Aorta (tissue), 5 donors: ENCODE results near the gene GORASP1. TPM values are rescaled to one million over a fixed set of nuclear protein-coding genes. Genes with fewer than 3 reads are reported as not detected.
"Not testable (repeated sequence)": the region's sequence is repeated elsewhere in the genome, so short reads cannot be mapped to it uniquely, and the experiment has no call there.

ENCODE experiments used
- ATAC-seq: fragments of 200-7000 bp; cut with Tn5 transposase; one replicate; pipeline ENCODE4 v1.9.1; 2022; ENCODE audit warnings: moderate library complexity; ENCODE audit not compliant: low FRiP score
- DNase-seq, 2 donors: peaks; one replicate each; pipeline ENCODE4 v3.0.0-alpha.2; 2020
- H3K27ac ChIP-seq, 2 donors: one replicate each; pipeline ENCODE4 v1.5.1; 2013; ENCODE audit warnings: low read length in 2 of 2, mild to moderate bottlenecking in 2 of 2, moderate library complexity in 2 of 2, control low read depth in 1 of 2, inconsistent platforms in 1 of 2, low read depth in 1 of 2
- H3K27me3 ChIP-seq, 2 donors: one replicate each; pipeline ENCODE4 v1.6.1; 2013; ENCODE audit warnings: control low read depth in 1 of 2, low read length in 1 of 2, mild to moderate bottlenecking in 1 of 2, moderate library complexity in 1 of 2; ENCODE audit not compliant: insufficient read depth in 2 of 2, control insufficient read depth in 1 of 2
- H3K36me3 ChIP-seq, 2 donors: one replicate each; pipeline ENCODE4 v1.6.1; 2013; ENCODE audit warnings: control low read depth in 1 of 2, low read length in 1 of 2, mild to moderate bottlenecking in 1 of 2; ENCODE audit not compliant: insufficient read depth in 2 of 2, control insufficient read depth in 1 of 2
- H3K4me1 ChIP-seq, 2 donors: one replicate each; pipeline ENCODE4 v1.6.1; 2013; ENCODE audit warnings: low read length in 2 of 2, control low read depth in 1 of 2, mild to moderate bottlenecking in 1 of 2, moderate library complexity in 1 of 2; ENCODE audit not compliant: insufficient read depth in 2 of 2, control insufficient read depth in 1 of 2
- H3K4me3 ChIP-seq, 2 donors: one replicate each; pipeline ENCODE4 v1.5.1; 2013; ENCODE audit warnings: low read length in 2 of 2, control low read depth in 1 of 2, mild to moderate bottlenecking in 1 of 2
- H3K9me3 ChIP-seq: one replicate; pipeline ENCODE4 v1.6.1; 2013; ENCODE audit warnings: mild to moderate bottlenecking, low read length; ENCODE audit not compliant: control insufficient read depth
- WGBS, 2 donors: extraction: QIAGEN DNeasy Blood & Tissue Kit; methylation state at CpG; one replicate each; pipeline ENCODE4 v1.1.7; 2013; 5-methylcytosine and 5-hydroxymethylcytosine counted together
- intact Hi-C, 2 donors: fragments of 100-400 bp; cut with DNase I; formaldehyde crosslinking; loops; one replicate each; pipeline versions ENCODE4 v1.14.2 to v1.15.0; 2022
- polyA plus RNA-seq, 2 donors: library from polyadenylated mRNA; stranded (reverse); fragments of 200-250 nt; gene quantifications; one replicate each; pipeline ENCODE4 v1.2.3, GENCODE V29; 2013
- total RNA-seq, 2 donors: library from RNA; stranded (reverse); fragmentation: NEBNext Ultra II Directional; extraction: Animal tissue kit (Norgen Biotek cat#: 25700); gene quantifications; one replicate each; pipeline ENCODE4 v1.2.1, GENCODE V29; 2021
- donor health status: healthy with polysubstance abuse.
- donor health status: Bipolar disorder and iron deficiency.
- donor health status: DM: no; HTN: no; CAD: no.
- donor health status: DM: no; HTN: no; CAD: no.
- donor health status: DM: yes; HTN: yes; CAD: no.

Gene GORASP1
- total and polyA plus RNA-seq, 4 donors = 14.7 to 66.3 (median 57.2) TPM

- ATAC-seq = no peak
- H3K27me3 ChIP-seq = no peaks in the 10 kb centered on the region
- H3K36me3 ChIP-seq = no peaks in the 10 kb centered on the region
- intact Hi-C loops = no loop called here
- no peaks in the 10 kb centered on the region for H3K9me3 ChIP-seq
- H3K27ac ChIP-seq = peak overlapping the region in 1 of 2 donors; percentile 43
- no peak for DNase-seq
- no peaks in the 10 kb centered on the region for H3K4me1 ChIP-seq
- WGBS, 2 donors = 6 to 20% methylated on average over 1 of the region's 1 CpG
- no peak overlapping the region for H3K4me3 ChIP-seq
These were observed 42.8 kb downstream of the GORASP1 start for GRCh38 chr3:39064646-39065045.

GRCh38 chr3:39063143-39063542, 44.3 kb downstream of the GORASP1 start:
- Histone ChIP-seq H3K4me1 (no peaks in the 10 kb centered on the region), H3K27me3 (no peaks in the 10 kb centered on the region), H3K27ac (no peak overlapping the region), H3K4me3 (no peak overlapping the region), H3K36me3 (no peaks in the 10 kb centered on the region), H3K9me3 (no peaks in the 10 kb centered on the region)
- intact Hi-C loops = no loop called here
- DNase-seq (no peak), ATAC-seq (no peak)
- 91 to 94% methylated on average over 3 of the region's 3 CpGs for WGBS, 2 donors

GRCh38 chr3:39062180-39062579, 45.2 kb downstream of the GORASP1 start:
- H3K27ac ChIP-seq = no peak overlapping the region
- no peak overlapping the region for H3K4me3 ChIP-seq
- DNase-seq (no peak), ATAC-seq (no peak)
- H3K4me1 ChIP-seq = no peaks in the 10 kb centered on the region
- no peaks in the 10 kb centered on the region for H3K9me3 ChIP-seq
- intact Hi-C loops = no loop called here
- no peaks in the 10 kb centered on the region for H3K27me3 ChIP-seq
- 68 to 71% methylated on average over 1 of the region's 1 CpG for WGBS, 2 donors
- H3K36me3 ChIP-seq = no peaks in the 10 kb centered on the region

GRCh38 chr3:39061228-39061627, 46.2 kb downstream of the GORASP1 start:
- intact Hi-C loops, DNase-seq: not testable (repeated sequence)
- 86 to 89% methylated on average over 2 of the region's 2 CpGs for WGBS, 2 donors

GRCh38 chr3:39056151-39056550, 51.3 kb downstream of the GORASP1 start:
- Histone ChIP-seq H3K4me1 (peaks cover 0 to 3% of the 10 kb centered on the region in 2 donors), H3K27ac (no peak overlapping the region), H3K36me3 (no peaks in the 10 kb centered on the region), H3K4me3 (no peak overlapping the region), H3K27me3 (no peaks in the 10 kb centered on the region), H3K9me3 (no peaks in the 10 kb centered on the region)
- ATAC-seq (no peak), DNase-seq (no peak)
- WGBS, 2 donors = 66 to 74% methylated on average over 3 of the region's 3 CpGs
- intact Hi-C loops = no loop called here

More at GRCh38 chr3:39061228-39061627, 46.2 kb downstream of the GORASP1 start:
- H3K9me3 ChIP-seq, H3K36me3 ChIP-seq, ATAC-seq, H3K27ac ChIP-seq, H3K4me1 ChIP-seq, H3K4me3 ChIP-seq, H3K27me3 ChIP-seq: not testable (repeated sequence)

GRCh38 chr3:39053696-39054095, 53.7 kb downstream of the GORASP1 start:
- 76 to 81% methylated on average over 2 of the region's 2 CpGs for WGBS, 2 donors
- intact Hi-C loops = no loop called here
- ATAC-seq = no peak

GRCh38 chr3:39052583-39052982, 54.8 kb downstream of the GORASP1 start:
- H3K27me3 ChIP-seq = no peaks in the 10 kb centered on the region
- no peak overlapping the region for H3K27ac ChIP-seq
- no peaks in the 10 kb centered on the region for H3K9me3 ChIP-seq
- H3K4me1 ChIP-seq = peaks cover 0 to 3% of the 10 kb centered on the region in 2 donors
- peak overlapping the region; percentile 88 to 98 for H3K4me3 ChIP-seq
- DNase-seq (no peak), ATAC-seq (no peak)
- H3K36me3 ChIP-seq = no peaks in the 10 kb centered on the region
- 1 to 2% methylated on average over 11 of the region's 11 CpGs for WGBS, 2 donors
- intact Hi-C loops = no loop called here

More at GRCh38 chr3:39053696-39054095, 53.7 kb downstream of the GORASP1 start:
- H3K27me3 ChIP-seq = no peaks in the 10 kb centered on the region
- H3K36me3 ChIP-seq = no peaks in the 10 kb centered on the region
- H3K4me3 ChIP-seq = no peak overlapping the region
- no peaks in the 10 kb centered on the region for H3K9me3 ChIP-seq
- no peak overlapping the region for H3K27ac ChIP-seq
- peaks cover 0 to 3% of the 10 kb centered on the region in 2 donors for H3K4me1 ChIP-seq
- DNase-seq = no peak

GRCh38 chr3:39051649-39052561, 55.5 kb downstream of the GORASP1 start, which contains the start of the genes SCN11A and WDR48:
Gene SCN11A, minus strand, starts transcription at chr3:39051944. Its CDS starts 101,582 bp downstream, at chr3:38950362.
Gene WDR48, plus strand, starts transcription at chr3:39052016. Its CDS starts 10 bp downstream, at chr3:39052026.
- intact Hi-C loops = no loop called here
- H3K36me3 ChIP-seq = no peaks in the 10 kb centered on the region
- H3K9me3 ChIP-seq = no peaks in the 10 kb centered on the region
- WGBS, 2 donors = 0 to 1% methylated on average over 46 to 68 of the region's 68 CpGs
- ATAC-seq = peak; percentile 98
- peaks cover 0 to 3% of the 10 kb centered on the region in 2 donors for H3K4me1 ChIP-seq
- no peaks in the 10 kb centered on the region for H3K27me3 ChIP-seq
- peak; percentile 96 to 97 for DNase-seq
- peak within 1 kb of the TSS; percentile 59 to 75 for H3K27ac ChIP-seq
- peak within 1 kb of the TSS; percentile 88 to 98 for H3K4me3 ChIP-seq

GRCh38 chr3:39050029-39050428, 57.4 kb downstream of the GORASP1 start:
- Histone ChIP-seq H3K27ac (no peak overlapping the region), H3K4me1 (no peaks in the 10 kb centered on the region), H3K9me3 (no peaks in the 10 kb centered on the region), H3K27me3 (no peaks in the 10 kb centered on the region), H3K36me3 (no peaks in the 10 kb centered on the region), H3K4me3 (no peak overlapping the region)
- DNase-seq (no peak), ATAC-seq (no peak)
- intact Hi-C loops = no loop called here
